Sigmoid colon (tissue), 7 donors: ENCODE results near the gene KPNA6. TPM values are rescaled to one million over a fixed set of nuclear protein-coding genes. Genes with fewer than 3 reads are reported as not detected.
A peak's percentile ranks its signal among the peaks of the same experiment; 100 is the strongest.

ENCODE experiments used
- DNase-seq: peaks from one replicate; pipeline ENCODE4 v3.0.0-alpha.2; 2019
- H3K27ac ChIP-seq, 4 donors: fragments of 200-600 bp; sonication (generic); one replicate each; pipeline ENCODE4 v1.5.1; 2016 to 2019; ENCODE audit warnings: mild to moderate bottlenecking in 1 of 4
- H3K27me3 ChIP-seq, 3 donors: fragments of 200-600 bp; sonication (generic); one replicate each; pipeline ENCODE4 v1.5.1; 2019; ENCODE audit warnings: mild to moderate bottlenecking in 1 of 3
- H3K36me3 ChIP-seq, 4 donors: fragments of 200-600 bp; sonication (generic); one replicate each; pipeline ENCODE4 v1.5.1; 2016 to 2019
- H3K4me1 ChIP-seq, 4 donors: fragments of 200-600 bp; sonication (generic); one replicate each; pipeline ENCODE4 v1.5.1; 2017 to 2019
- H3K4me3 ChIP-seq, 4 donors: fragments of 200-600 bp; sonication (generic); one replicate each; pipeline ENCODE4 v1.5.1; 2017 to 2019; ENCODE audit warnings: mild to moderate bottlenecking in 2 of 4, moderate library complexity in 1 of 4
- H3K9me3 ChIP-seq, 4 donors: fragments of 200-600 bp in 3 of 4; sonication (generic) in 3 of 4; one replicate each; pipeline versions ENCODE4 v1.5.1 to v1.6.1; 2013 to 2019
- EP300 ChIP-seq, 4 donors: sonication (generic); formaldehyde crosslinking; IDR thresholded peaks; one replicate each; pipeline ENCODE4 v1.6.1; 2017; ENCODE audit warnings: antibody characterized with exemption in 4 of 4
- POLR2A ChIP-seq, 2 donors: fragments of 450-650 bp; IDR thresholded peaks; one replicate each; pipeline ENCODE4 v1.6.1; 2016; ENCODE audit warnings: antibody characterized with exemption in 2 of 2, mild to moderate bottlenecking in 2 of 2, moderate library complexity in 2 of 2
- POLR2AphosphoS5 ChIP-seq, 4 donors: sonication (generic); formaldehyde crosslinking; IDR thresholded peaks; one replicate each; pipeline ENCODE4 v1.6.1; 2017; ENCODE audit warnings: antibody characterized with exemption in 4 of 4
- WGBS, 2 donors: extraction: QIAGEN DNeasy Blood & Tissue Kit; methylation state at CpG; one replicate each; pipeline ENCODE4 v1.1.7; 2013; 5-methylcytosine and 5-hydroxymethylcytosine counted together
- intact Hi-C: fragments of 100-400 bp; cut with DNase I; formaldehyde crosslinking; loops from one replicate; pipeline ENCODE4 v1.15.1; 2023
- polyA plus RNA-seq, 3 donors: library from polyadenylated mRNA; stranded (reverse); fragments of 200-250 nt; gene quantifications; one replicate each; pipeline ENCODE4 v1.2.3, GENCODE V29; 2013
- total RNA-seq, 4 donors: library from RNA; depleted of rRNA; stranded (reverse); fragments of >200 nt; gene quantifications; one replicate each; pipeline ENCODE4 v1.1.0, GENCODE V29; 2016
- TF ChIP-seq, protein P1 (sequence below), 4 experiments: fragments of 450-650 bp in 3 of 4; fragments of 200-600 bp in 1 of 4; IDR thresholded peaks; one replicate each; pipeline ENCODE4 v1.5.1; 2016 to 2019; ENCODE audit warnings: antibody characterized with exemption in 4 of 4, mild to moderate bottlenecking in 3 of 4, moderate library complexity in 2 of 4
- donor health status: healthy with polysubstance abuse.
- donor health status: Bipolar disorder and iron deficiency.
- donor health status: healthy.

The KPNA6 gene
- total and polyA plus RNA-seq, 7 donors: 6.0 to 47.0 (median 33.4) TPM

DNA sequence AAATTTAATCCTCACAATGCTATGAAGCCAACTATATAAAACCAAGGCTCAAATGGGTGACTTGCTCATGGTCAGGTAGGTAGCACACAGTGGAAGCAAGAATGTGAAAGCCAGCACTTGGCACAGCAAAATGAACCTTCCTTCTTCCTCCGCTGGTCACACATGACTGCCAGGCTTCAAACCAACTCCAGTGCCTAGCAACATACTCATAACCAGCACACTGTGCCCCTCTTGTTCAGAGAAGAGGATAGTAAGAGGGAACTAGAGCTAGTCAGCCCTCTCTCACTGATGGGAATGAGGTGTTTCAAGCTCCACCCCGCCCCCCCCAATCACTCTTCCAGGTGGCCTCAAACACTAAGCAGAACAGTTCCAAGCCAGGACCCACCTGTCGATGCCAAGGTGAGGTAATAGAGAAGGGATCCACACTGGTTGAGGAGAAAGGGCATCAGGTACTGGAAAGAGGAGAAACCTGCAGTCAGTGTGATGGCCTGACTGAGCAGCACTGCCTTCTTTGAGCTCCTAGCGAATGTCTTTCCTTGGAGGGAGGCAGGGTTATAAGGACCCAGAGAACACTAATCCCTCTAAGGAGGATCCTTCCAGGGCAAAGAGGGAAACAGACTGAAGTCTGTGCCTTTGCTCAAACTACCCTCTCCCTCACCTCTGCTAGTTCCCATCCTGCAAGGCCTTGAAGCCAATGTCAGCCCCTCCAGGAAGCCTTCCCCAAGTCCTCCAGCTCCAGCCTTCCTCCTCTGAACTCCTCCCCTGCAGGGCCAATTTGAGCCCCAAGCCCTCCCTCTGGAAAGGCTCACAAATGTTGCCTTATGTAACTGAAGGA is 113.1 kb downstream of the KPNA6 start:
- Histone ChIP-seq H3K4me1 (peaks cover 0 to 32% (median 26%) of the 10 kb centered on the region in 4 donors), H3K4me3 (peak overlapping the region; percentile 70 to 87 (median 73)), H3K27me3 (no peaks in the 10 kb centered on the region), H3K36me3 (peaks cover 1 to 57% (median 21%) of the 10 kb centered on the region in 4 donors), H3K9me3 (no peaks in the 10 kb centered on the region), H3K27ac (peak overlapping the region; percentile 88 to 91 (median 90))
- intact Hi-C loops: loop anchor here (5.0 kb wide), 1 partner anchor 131 kb away; no protein-coding TSS in a partner anchor
- 85 to 89% methylated on average over 4 of the region's 4 CpGs for WGBS, 2 donors
- TF ChIP-seq POLR2AphosphoS5 (IDR thresholded peaks at IDR 0.05): no peak
- TF ChIP-seq, protein P1, sequence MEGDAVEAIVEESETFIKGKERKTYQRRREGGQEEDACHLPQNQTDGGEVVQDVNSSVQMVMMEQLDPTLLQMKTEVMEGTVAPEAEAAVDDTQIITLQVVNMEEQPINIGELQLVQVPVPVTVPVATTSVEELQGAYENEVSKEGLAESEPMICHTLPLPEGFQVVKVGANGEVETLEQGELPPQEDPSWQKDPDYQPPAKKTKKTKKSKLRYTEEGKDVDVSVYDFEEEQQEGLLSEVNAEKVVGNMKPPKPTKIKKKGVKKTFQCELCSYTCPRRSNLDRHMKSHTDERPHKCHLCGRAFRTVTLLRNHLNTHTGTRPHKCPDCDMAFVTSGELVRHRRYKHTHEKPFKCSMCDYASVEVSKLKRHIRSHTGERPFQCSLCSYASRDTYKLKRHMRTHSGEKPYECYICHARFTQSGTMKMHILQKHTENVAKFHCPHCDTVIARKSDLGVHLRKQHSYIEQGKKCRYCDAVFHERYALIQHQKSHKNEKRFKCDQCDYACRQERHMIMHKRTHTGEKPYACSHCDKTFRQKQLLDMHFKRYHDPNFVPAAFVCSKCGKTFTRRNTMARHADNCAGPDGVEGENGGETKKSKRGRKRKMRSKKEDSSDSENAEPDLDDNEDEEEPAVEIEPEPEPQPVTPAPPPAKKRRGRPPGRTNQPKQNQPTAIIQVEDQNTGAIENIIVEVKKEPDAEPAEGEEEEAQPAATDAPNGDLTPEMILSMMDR (IDR thresholded peaks at IDR 0.05): no peak
- TF ChIP-seq EP300 (IDR thresholded peaks at IDR 0.05): no peak
- no peak for TF ChIP-seq POLR2A (IDR thresholded peaks at IDR 0.05)
- DNase-seq: no peak

DNA sequence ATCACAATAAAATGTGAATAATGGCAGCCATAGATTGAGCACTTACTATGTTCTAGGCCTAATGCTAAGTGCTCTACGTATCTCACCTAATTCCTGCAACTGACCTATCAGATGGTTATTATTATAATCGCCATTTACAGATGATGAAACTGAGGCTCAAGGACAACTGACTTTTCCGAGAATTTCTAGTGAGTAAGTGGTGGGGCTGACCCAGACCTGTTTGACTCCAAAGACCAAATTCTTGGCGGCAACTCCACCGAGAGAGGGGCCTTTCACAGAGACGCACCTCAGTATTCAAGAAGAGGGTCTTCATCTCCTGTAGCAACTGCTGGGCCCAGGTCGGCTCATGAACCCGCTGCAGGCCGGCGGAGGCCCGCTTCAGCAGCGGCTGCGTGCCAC is 113.7 kb downstream of the KPNA6 start:
- DNase-seq: no peak
- Histone ChIP-seq H3K36me3 (peaks cover 8 to 57% (median 22%) of the 10 kb centered on the region in 4 donors), H3K9me3 (no peaks in the 10 kb centered on the region), H3K4me1 (peaks cover 0 to 32% (median 26%) of the 10 kb centered on the region in 4 donors), H3K4me3 (peak overlapping the region; percentile 70 to 87 (median 73)), H3K27ac (peak overlapping the region; percentile 88 to 91 (median 90)), H3K27me3 (no peaks in the 10 kb centered on the region)
- 7 to 18% methylated on average over 13 of the region's 13 CpGs for WGBS, 2 donors
- intact Hi-C loops: loop anchor here (5.0 kb wide), 1 partner anchor 131 kb away; no protein-coding TSS in a partner anchor
- TF ChIP-seq EP300 (IDR thresholded peaks at IDR 0.05): no peak
- no peak for TF ChIP-seq POLR2A (IDR thresholded peaks at IDR 0.05)
- TF ChIP-seq, protein P1 (IDR thresholded peaks at IDR 0.05): no peak
- no peak for TF ChIP-seq POLR2AphosphoS5 (IDR thresholded peaks at IDR 0.05)

DNA sequence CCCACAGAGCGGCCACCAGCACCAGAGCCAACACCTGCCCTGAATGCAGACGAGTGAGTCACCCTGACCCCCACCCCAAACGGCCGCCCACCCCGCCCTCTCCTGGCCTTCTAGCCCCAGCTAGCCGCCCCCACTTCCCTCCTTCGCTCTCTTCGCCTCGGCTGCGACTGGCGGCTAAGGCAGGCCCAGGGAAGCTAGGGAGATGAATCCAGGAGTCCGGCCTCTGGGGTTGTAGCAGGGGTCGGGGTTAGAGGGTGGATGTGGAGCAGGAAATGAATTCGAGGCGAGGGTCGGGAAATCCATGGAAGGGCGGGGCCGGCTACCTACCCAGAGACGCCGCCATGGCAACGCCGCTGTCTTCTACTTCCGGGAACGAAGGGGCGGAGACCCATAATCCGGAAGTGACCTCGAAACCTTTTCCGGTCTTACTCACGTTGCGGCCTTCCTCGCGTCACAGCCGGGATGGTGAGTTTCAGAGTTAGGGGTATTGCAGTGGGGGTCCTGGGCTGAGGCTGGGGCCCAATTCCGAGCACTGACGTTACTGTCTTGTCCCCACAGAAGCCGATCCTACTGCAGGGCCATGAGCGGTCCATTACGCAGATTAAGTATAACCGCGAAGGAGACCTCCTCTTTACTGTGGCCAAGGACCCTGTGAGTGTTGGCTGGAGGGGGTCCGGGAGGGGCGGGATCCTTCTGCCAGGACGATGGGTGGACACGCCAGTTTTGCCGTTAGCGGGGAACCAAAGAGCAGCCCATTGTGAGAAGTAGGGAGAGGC is 114.3 kb downstream of the KPNA6 start, which contains the start of the genes EIF3I and TMEM234:
TSS of gene EIF3I (plus strand) at position 428 of the 776 bp plus-strand sequence. CDS start at position 463, 35 bp downstream.
TSS of gene TMEM234 (minus strand) at position 374 of the 776 bp plus-strand sequence. CDS start at position 343, 31 bp downstream.
- H3K27ac ChIP-seq: peak within 1 kb of the TSS; percentile 88 to 91 (median 90)
- WGBS, 2 donors: 0 to 1% methylated on average over 46 of the region's 46 CpGs
- TF ChIP-seq EP300 (IDR thresholded peaks at IDR 0.05): peak in 1 of 4 donors; percentile 53
- peak; percentile 91 to 95 (median 94) for TF ChIP-seq POLR2AphosphoS5 (IDR thresholded peaks at IDR 0.05)
- TF ChIP-seq POLR2A (IDR thresholded peaks at IDR 0.05): peak; percentile 61 to 71
- TF ChIP-seq, protein P1 (IDR thresholded peaks at IDR 0.05): no peak
- H3K4me3 ChIP-seq: peak within 1 kb of the TSS; percentile 70 to 87 (median 73)
- H3K4me1 ChIP-seq: peaks cover 0 to 32% (median 26%) of the 10 kb centered on the region in 4 donors
- peaks cover 12 to 57% (median 16%) of the 10 kb centered on the region in 4 donors for H3K36me3 ChIP-seq
- no peaks in the 10 kb centered on the region for H3K27me3 ChIP-seq
- intact Hi-C loops: loop anchor here (1.0 to 5.0 kb wide), 3 partner anchors 18 to 130 kb away; no protein-coding TSS in a partner anchor
- H3K9me3 ChIP-seq: no peaks in the 10 kb centered on the region
- peak; percentile 97 for DNase-seq

DNA sequence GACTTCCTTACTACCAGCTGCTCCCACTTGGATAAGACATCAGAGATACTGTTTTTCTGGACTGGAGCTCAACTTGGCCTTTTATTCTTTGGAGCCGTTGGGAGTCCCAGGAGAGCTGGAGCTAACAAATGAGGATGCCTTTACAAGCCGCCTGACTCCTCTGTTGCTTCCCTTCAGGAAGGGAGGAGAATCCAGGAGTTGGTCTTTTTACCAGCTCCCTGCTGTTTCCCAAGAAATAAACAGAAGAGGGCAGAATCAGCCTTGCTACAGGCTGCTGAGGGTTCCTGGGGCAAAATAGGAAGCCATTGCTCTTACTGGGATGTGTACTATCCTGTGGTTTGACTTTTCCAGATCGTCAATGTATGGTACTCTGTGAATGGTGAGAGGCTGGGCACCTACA is 115.8 kb downstream of the KPNA6 start:
- H3K36me3 ChIP-seq: peaks cover 22 to 58% (median 27%) of the 10 kb centered on the region in 4 donors
- intact Hi-C loops: loop anchor here (5.0 kb wide), 1 partner anchor 129 kb away; no protein-coding TSS in a partner anchor
- H3K4me1 ChIP-seq: peaks cover 0 to 32% (median 26%) of the 10 kb centered on the region in 4 donors
- H3K27me3 ChIP-seq: no peaks in the 10 kb centered on the region
- H3K9me3 ChIP-seq: no peaks in the 10 kb centered on the region
- H3K4me3 ChIP-seq: peak overlapping the region in 1 of 4 donors; percentile 70
- no peak for DNase-seq
- TF ChIP-seq POLR2AphosphoS5 (IDR thresholded peaks at IDR 0.05) (no peak), POLR2A (IDR thresholded peaks at IDR 0.05) (no peak), EP300 (IDR thresholded peaks at IDR 0.05) (no peak)
- TF ChIP-seq, protein P1 (IDR thresholded peaks at IDR 0.05): no peak
- peak overlapping the region in 3 of 4 donors; percentile 31 to 90 (median 88) for H3K27ac ChIP-seq
- WGBS, 2 donors: 86 to 90% methylated on average over 3 of the region's 3 CpGs
